ENCODE data around the gene CDK5R2. TPM values are rescaled to one million over a fixed set of nuclear protein-coding genes. Genes with fewer than 3 reads are reported as not detected.
A peak's percentile ranks its signal among the peaks of the same experiment; 100 is the strongest.

CDK5R2 gene
- total RNA-seq, 1 donor from 2014 or later, result 0.75 TPM

DNA sequence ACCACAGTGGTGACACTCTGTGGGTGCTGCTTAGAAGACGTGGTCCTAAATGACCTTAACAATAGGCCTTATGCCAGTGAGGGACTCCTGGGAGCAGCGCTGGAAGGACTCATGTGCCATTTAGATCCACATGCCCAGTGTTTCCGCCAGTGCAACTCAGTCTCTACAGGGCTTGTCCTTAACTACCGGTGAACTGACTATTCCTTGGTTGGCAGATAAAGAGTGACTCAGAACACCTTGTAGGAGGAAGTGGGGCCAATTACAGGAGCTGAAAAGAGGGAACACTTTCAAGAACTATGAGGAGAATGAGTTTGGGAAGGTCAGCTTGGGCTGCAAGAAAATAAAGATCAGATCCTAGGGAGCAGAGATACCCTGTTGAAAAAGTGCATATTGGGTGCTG, 1.8 kb upstream of the CDK5R2 start:
- Histone ChIP-seq H3K27ac (ENCODE audit: low read depth, low read length) (no peak overlapping the region), H3K4me3 (ENCODE audit: insufficient read depth, low read depth, low read length) (no peak overlapping the region), H4K20me1 (ENCODE audit: insufficient read depth, low read length) (peaks cover 4% of the 10 kb centered on the region), H2AFZ (ENCODE audit: low read depth, low read length) (no peak overlapping the region), H3K27me3 (ENCODE audit: insufficient read depth, low read length) (peaks cover 53% of the 10 kb centered on the region), H3K36me3 (ENCODE audit: insufficient read depth, low read length) (no peaks in the 10 kb centered on the region), H3K4me1 (ENCODE audit: insufficient read depth, low read length) (peaks cover 3% of the 10 kb centered on the region), H3K9ac (ENCODE audit: low read length) (no peak overlapping the region), H3K79me2 (ENCODE audit: insufficient read depth, low read length) (no peaks in the 10 kb centered on the region), H3K9me3 (ENCODE audit: insufficient read depth, low read depth, low read length) (no peaks in the 10 kb centered on the region), H3K4me2 (ENCODE audit: low read length) (no peak overlapping the region)
- Mint-ChIP-seq H3K36me3 (ENCODE audit: low read depth, unreplicated experiment) (no peaks in the 10 kb centered on the region), H3K27me3 (ENCODE audit: low read depth, unreplicated experiment) (peaks cover 78% of the 10 kb centered on the region), H3K4me1 (ENCODE audit: low read depth, unreplicated experiment) (peaks cover 6% of the 10 kb centered on the region), H3K27ac (ENCODE audit: unreplicated experiment) (no peak overlapping the region), H3K9me3 (ENCODE audit: unreplicated experiment) (peaks cover 2% of the 10 kb centered on the region), H3K4me3 (ENCODE audit: unreplicated experiment) (peak overlapping the region; percentile 9)
- FAIRE-seq (no peak), DNase-seq (ENCODE audit: low read depth) (no peak)
- no peak for TF ChIP-seq EZH2 (IDR thresholded peaks at IDR 0.05; ENCODE audit: insufficient read depth, low read length)
- TF ChIP-seq, protein P1, sequence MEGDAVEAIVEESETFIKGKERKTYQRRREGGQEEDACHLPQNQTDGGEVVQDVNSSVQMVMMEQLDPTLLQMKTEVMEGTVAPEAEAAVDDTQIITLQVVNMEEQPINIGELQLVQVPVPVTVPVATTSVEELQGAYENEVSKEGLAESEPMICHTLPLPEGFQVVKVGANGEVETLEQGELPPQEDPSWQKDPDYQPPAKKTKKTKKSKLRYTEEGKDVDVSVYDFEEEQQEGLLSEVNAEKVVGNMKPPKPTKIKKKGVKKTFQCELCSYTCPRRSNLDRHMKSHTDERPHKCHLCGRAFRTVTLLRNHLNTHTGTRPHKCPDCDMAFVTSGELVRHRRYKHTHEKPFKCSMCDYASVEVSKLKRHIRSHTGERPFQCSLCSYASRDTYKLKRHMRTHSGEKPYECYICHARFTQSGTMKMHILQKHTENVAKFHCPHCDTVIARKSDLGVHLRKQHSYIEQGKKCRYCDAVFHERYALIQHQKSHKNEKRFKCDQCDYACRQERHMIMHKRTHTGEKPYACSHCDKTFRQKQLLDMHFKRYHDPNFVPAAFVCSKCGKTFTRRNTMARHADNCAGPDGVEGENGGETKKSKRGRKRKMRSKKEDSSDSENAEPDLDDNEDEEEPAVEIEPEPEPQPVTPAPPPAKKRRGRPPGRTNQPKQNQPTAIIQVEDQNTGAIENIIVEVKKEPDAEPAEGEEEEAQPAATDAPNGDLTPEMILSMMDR (IDR thresholded peaks at IDR 0.05; ENCODE audit: insufficient read depth, low read depth, low read length), result no peak

DNA sequence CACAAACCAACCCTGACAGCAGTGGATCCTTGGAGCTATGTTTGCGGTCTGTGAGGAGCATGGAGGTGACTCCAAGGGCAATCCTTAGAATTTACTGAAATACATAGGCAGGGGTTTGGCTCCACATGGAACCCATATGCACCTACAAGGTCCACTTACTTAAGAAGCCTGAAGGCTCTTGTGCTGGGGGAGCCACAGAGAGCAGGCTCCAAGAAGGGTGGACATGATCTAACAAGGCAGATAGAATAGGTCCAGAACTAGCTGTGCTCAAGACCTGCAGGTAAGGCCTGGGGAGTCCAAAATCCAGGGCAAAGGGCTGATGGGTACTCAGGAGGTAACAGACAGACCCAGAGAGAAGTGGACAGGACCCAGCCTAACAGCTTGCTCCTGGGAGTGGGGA, 1.2 kb upstream of the CDK5R2 start:
- Histone ChIP-seq H4K20me1 (ENCODE audit: insufficient read depth, low read length) (peaks cover 4% of the 10 kb centered on the region), H3K27me3 (ENCODE audit: insufficient read depth, low read length) (peaks cover 53% of the 10 kb centered on the region), H3K4me2 (ENCODE audit: low read length) (no peak overlapping the region), H2AFZ (ENCODE audit: low read depth, low read length) (no peak overlapping the region), H3K36me3 (ENCODE audit: insufficient read depth, low read length) (no peaks in the 10 kb centered on the region), H3K9ac (ENCODE audit: low read length) (no peak overlapping the region), H3K27ac (ENCODE audit: low read depth, low read length) (no peak overlapping the region), H3K79me2 (ENCODE audit: insufficient read depth, low read length) (no peaks in the 10 kb centered on the region), H3K4me3 (ENCODE audit: insufficient read depth, low read depth, low read length) (no peak overlapping the region), H3K4me1 (ENCODE audit: insufficient read depth, low read length) (peaks cover 5% of the 10 kb centered on the region), H3K9me3 (ENCODE audit: insufficient read depth, low read depth, low read length) (no peaks in the 10 kb centered on the region)
- peaks cover 2% of the 10 kb centered on the region for H3K9me3 Mint-ChIP-seq (ENCODE audit: unreplicated experiment)
- no peak for DNase-seq (ENCODE audit: low read depth)
- FAIRE-seq, result no peak
- H3K4me3 Mint-ChIP-seq (ENCODE audit: unreplicated experiment), result no peak overlapping the region
- peaks cover 78% of the 10 kb centered on the region for H3K27me3 Mint-ChIP-seq (ENCODE audit: low read depth, unreplicated experiment)
- H3K27ac Mint-ChIP-seq (ENCODE audit: unreplicated experiment), result peak overlapping the region; percentile 31
- peaks cover 6% of the 10 kb centered on the region for H3K4me1 Mint-ChIP-seq (ENCODE audit: low read depth, unreplicated experiment)
- H3K36me3 Mint-ChIP-seq (ENCODE audit: low read depth, unreplicated experiment), result no peaks in the 10 kb centered on the region
- TF ChIP-seq, protein P1 (IDR thresholded peaks at IDR 0.05; ENCODE audit: insufficient read depth, low read depth, low read length), result no peak
- TF ChIP-seq EZH2 (IDR thresholded peaks at IDR 0.05; ENCODE audit: insufficient read depth, low read length), result no peak

DNA sequence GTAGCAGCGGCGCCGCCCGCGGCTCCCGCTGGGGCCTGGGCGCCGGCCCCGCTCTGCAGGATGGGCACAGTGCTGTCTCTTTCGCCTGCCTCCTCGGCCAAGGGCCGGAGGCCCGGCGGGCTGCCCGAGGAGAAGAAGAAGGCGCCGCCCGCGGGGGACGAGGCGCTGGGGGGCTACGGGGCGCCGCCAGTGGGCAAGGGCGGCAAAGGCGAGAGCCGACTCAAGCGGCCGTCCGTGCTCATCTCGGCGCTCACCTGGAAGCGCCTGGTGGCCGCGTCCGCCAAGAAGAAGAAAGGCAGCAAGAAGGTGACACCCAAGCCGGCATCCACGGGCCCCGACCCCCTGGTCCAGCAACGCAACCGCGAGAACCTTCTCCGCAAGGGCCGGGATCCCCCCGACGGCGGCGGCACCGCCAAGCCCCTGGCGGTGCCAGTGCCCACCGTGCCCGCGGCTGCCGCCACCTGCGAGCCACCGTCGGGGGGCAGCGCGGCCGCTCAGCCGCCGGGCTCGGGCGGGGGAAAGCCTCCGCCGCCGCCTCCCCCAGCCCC, 369 bp downstream of the CDK5R2 start:
- peaks cover 56% of the 10 kb centered on the region for H3K27me3 ChIP-seq (ENCODE audit: insufficient read depth, low read length)
- peak overlapping the region; percentile 80 for H2AFZ ChIP-seq (ENCODE audit: low read depth, low read length)
- peaks cover 18% of the 10 kb centered on the region for H3K4me1 Mint-ChIP-seq (ENCODE audit: low read depth, unreplicated experiment)
- H3K27ac Mint-ChIP-seq (ENCODE audit: unreplicated experiment), result no peak overlapping the region
- no peak overlapping the region for H3K9ac ChIP-seq (ENCODE audit: low read length)
- H3K27me3 Mint-ChIP-seq (ENCODE audit: low read depth, unreplicated experiment), result peaks cover 65% of the 10 kb centered on the region
- peaks cover 14% of the 10 kb centered on the region for H3K4me1 ChIP-seq (ENCODE audit: insufficient read depth, low read length)
- no peak for FAIRE-seq
- peak overlapping the region; percentile 86 for H3K4me2 ChIP-seq (ENCODE audit: low read length)
- peaks cover 4% of the 10 kb centered on the region for H4K20me1 ChIP-seq (ENCODE audit: insufficient read depth, low read length)
- no peak overlapping the region for H3K4me3 Mint-ChIP-seq (ENCODE audit: unreplicated experiment)
- TF ChIP-seq, protein P1 (IDR thresholded peaks at IDR 0.05; ENCODE audit: insufficient read depth, low read depth, low read length), result no peak
- TF ChIP-seq EZH2 (IDR thresholded peaks at IDR 0.05; ENCODE audit: insufficient read depth, low read length), result peak; percentile 94
- H3K9me3 ChIP-seq (ENCODE audit: insufficient read depth, low read depth, low read length), result no peaks in the 10 kb centered on the region
- H3K4me3 ChIP-seq (ENCODE audit: insufficient read depth, low read depth, low read length), result peak overlapping the region; percentile 44
- no peaks in the 10 kb centered on the region for H3K36me3 ChIP-seq (ENCODE audit: insufficient read depth, low read length)
- no peaks in the 10 kb centered on the region for H3K36me3 Mint-ChIP-seq (ENCODE audit: low read depth, unreplicated experiment)
- H3K27ac ChIP-seq (ENCODE audit: low read depth, low read length), result no peak overlapping the region
- H3K9me3 Mint-ChIP-seq (ENCODE audit: unreplicated experiment), result peaks cover 2% of the 10 kb centered on the region
- no peak for DNase-seq (ENCODE audit: low read depth)
- H3K79me2 ChIP-seq (ENCODE audit: insufficient read depth, low read length), result no peaks in the 10 kb centered on the region
